Measurements from ENCODE around the gene RAB31.

Gene RAB31

GRCh38 chr18:9751371-9752031 lies 43.4 kb downstream of the RAB31 start:
- ATAC-seq: no peak
- Mint-ChIP-seq H3K4me3 (no peak overlapping the region), H3K9me3 (no peaks in the 10 kb centered on the region), H3K27me3 (peaks cover 25% of the 10 kb centered on the region), H3K27ac (no peak overlapping the region), H3K4me1 (no peaks in the 10 kb centered on the region)
- DNase-seq: no peak

- ATAC-seq (no peak), DNase-seq (no peak)
- Mint-ChIP-seq H3K4me3 (no peak overlapping the region), H3K9me3 (no peaks in the 10 kb centered on the region), H3K27ac (no peak overlapping the region), H3K27me3 (peaks cover 20% of the 10 kb centered on the region), H3K4me1 (peaks cover 6% of the 10 kb centered on the region)
These were observed 45.7 kb downstream of the RAB31 start for GRCh38 chr18:9753846-9754245.

GRCh38 chr18:9755110-9755509 lies 47.0 kb downstream of the RAB31 start:
- DNase-seq (no peak), ATAC-seq (no peak)
- no peak overlapping the region for H3K27ac Mint-ChIP-seq
- peaks cover 25% of the 10 kb centered on the region for H3K27me3 Mint-ChIP-seq
- H3K4me1 Mint-ChIP-seq: peaks cover 9% of the 10 kb centered on the region
- no peaks in the 10 kb centered on the region for H3K9me3 Mint-ChIP-seq
- no peak overlapping the region for H3K4me3 Mint-ChIP-seq

GRCh38 chr18:9755615-9756014 lies 47.5 kb downstream of the RAB31 start:
- Mint-ChIP-seq H3K9me3 (no peaks in the 10 kb centered on the region), H3K4me1 (peaks cover 9% of the 10 kb centered on the region), H3K27me3 (peaks cover 20% of the 10 kb centered on the region), H3K27ac (no peak overlapping the region), H3K4me3 (no peak overlapping the region)
- no peak for ATAC-seq
- no peak for DNase-seq

DNA sequence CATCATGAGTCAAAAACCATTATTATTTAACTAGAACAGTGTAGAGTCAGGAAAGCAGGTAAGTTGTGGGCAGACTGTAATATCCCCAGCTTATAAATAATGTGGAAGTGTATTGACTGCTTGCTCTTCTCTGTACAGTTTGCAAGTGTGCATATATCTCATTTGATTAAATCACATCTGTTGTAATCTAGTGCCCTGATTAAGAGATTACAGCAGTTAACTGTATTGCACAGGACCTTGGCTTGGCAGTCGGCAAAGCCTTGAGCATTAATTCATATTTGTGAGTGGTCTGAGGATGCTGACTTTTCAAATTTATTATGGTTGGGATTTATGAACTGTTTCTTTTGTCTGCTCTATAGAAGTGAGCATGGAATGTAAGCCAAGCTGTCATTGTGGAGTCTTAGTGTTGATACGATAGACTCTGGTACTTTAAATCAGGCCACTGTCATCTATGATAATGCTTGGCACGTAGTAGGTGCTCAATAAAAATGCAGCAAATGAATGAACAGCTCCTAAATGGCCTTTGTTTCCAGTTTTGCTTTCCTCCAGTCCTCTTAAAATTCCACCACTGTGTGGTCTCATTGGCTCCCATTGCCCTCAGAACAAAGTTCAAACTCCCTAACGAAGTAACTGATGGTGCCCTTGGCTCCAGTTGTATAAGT lies 48.3 kb downstream of the RAB31 start:
- no peak for ATAC-seq

GRCh38 chr18:9756933-9757470 lies 48.9 kb downstream of the RAB31 start:
- Mint-ChIP-seq H3K9me3 (no peaks in the 10 kb centered on the region), H3K4me3 (no peak overlapping the region), H3K27ac (no peak overlapping the region), H3K27me3 (peaks cover 18% of the 10 kb centered on the region), H3K4me1 (peaks cover 9% of the 10 kb centered on the region)
- DNase-seq (no peak), ATAC-seq (no peak)

More for the DNA sequence above, 48.3 kb downstream of the RAB31 start:
- peaks cover 18% of the 10 kb centered on the region for H3K27me3 Mint-ChIP-seq
- H3K4me1 Mint-ChIP-seq: peaks cover 9% of the 10 kb centered on the region
- DNase-seq: no peak
- no peak overlapping the region for H3K4me3 Mint-ChIP-seq
- no peaks in the 10 kb centered on the region for H3K9me3 Mint-ChIP-seq
- no peak overlapping the region for H3K27ac Mint-ChIP-seq

GRCh38 chr18:9757827-9758621 lies 49.9 kb downstream of the RAB31 start:
- H3K9me3 Mint-ChIP-seq: no peaks in the 10 kb centered on the region
- ATAC-seq (no peak), DNase-seq (no peak)
- no peak overlapping the region for H3K4me3 Mint-ChIP-seq
- H3K27ac Mint-ChIP-seq: peak overlapping the region in 1 of 2 donors; percentile 57
- H3K27me3 Mint-ChIP-seq: peaks cover 25% of the 10 kb centered on the region
- H3K4me1 Mint-ChIP-seq: peaks cover 9% of the 10 kb centered on the region

DNA sequence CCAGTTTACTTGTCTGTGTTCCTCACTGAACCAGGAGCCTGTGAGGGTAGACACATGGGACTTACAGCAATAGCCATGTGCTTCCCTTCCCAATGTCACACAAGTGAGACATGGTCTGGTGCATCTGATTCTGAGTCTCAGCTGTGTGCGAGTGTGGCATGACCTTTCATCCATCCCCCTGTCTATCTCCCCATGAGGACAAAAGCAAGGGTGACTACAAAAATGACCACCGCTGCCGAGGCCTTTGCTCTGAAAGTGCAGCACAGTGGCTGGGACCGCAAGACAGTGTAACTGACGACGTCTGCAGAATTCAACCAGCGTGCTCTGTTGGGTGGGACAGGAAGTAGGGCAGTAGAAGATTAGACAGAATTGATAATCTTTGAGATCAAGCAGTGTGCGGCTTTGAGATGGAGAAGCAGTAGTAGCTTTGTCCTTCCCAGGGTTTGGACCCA lies 50.5 kb downstream of the RAB31 start:
- no peak for DNase-seq
- H3K27me3 Mint-ChIP-seq: peaks cover 25% of the 10 kb centered on the region
- no peak for ATAC-seq
- H3K9me3 Mint-ChIP-seq: no peaks in the 10 kb centered on the region
- no peak overlapping the region for H3K27ac Mint-ChIP-seq
- H3K4me1 Mint-ChIP-seq: peaks cover 9% of the 10 kb centered on the region
- H3K4me3 Mint-ChIP-seq: no peak overlapping the region

DNA sequence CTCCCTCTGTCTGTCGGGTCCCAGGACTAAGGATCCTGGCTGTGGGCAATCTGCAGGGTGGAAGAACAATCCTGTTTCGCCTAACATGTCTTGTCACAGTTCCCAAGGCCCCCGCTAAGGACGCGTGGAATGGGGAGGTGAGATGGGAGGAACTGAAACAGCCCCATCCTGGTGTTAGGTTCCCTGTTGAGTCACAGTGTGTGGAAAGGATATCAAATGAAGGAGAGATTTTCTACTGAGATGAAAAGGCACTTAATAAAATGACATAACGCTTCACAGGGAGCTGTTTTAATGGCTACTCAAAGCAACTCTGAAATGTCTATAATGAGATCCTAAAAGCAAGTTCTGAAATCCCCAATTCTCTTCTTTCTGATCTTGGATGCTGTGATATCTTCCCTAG lies 52.5 kb downstream of the RAB31 start:
- no peaks in the 10 kb centered on the region for H3K9me3 Mint-ChIP-seq
- H3K27me3 Mint-ChIP-seq: peaks cover 25% of the 10 kb centered on the region
- ATAC-seq: no peak
- no peak for DNase-seq
- no peak overlapping the region for H3K4me3 Mint-ChIP-seq
- H3K4me1 Mint-ChIP-seq: peaks cover 9% of the 10 kb centered on the region
- H3K27ac Mint-ChIP-seq: no peak overlapping the region

- Mint-ChIP-seq H3K9me3 (no peaks in the 10 kb centered on the region), H3K27me3 (peaks cover 25% of the 10 kb centered on the region), H3K4me3 (no peak overlapping the region), H3K4me1 (peaks cover 9% of the 10 kb centered on the region), H3K27ac (no peak overlapping the region)
- DNase-seq (no peak), ATAC-seq (no peak)
These were observed 54.4 kb downstream of the RAB31 start for GRCh38 chr18:9762526-9762925.

DNA sequence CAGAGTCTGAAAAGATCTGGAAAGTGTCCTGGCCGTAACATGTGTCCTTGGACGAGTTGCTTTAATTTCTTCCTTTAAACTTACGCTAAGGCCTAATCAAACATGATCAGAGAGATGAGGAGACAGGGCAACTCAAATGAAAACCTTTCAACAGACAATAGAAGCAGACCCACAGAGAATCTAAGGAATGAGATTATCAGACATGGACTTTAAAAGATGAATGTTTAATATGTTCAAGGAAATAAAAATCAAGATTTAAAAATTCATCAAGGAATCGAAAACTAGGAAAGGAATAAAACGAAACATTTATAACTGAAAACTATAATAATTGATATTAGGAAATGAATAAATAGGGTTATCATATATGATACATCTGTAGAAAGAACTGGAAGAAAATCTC lies 55.1 kb downstream of the RAB31 start:
- peaks cover 9% of the 10 kb centered on the region for H3K4me1 Mint-ChIP-seq
- DNase-seq (no peak), ATAC-seq (no peak)
- H3K9me3 Mint-ChIP-seq: no peaks in the 10 kb centered on the region
- no peak overlapping the region for H3K27ac Mint-ChIP-seq
- no peak overlapping the region for H3K4me3 Mint-ChIP-seq
- peaks cover 23% of the 10 kb centered on the region for H3K27me3 Mint-ChIP-seq

DNA sequence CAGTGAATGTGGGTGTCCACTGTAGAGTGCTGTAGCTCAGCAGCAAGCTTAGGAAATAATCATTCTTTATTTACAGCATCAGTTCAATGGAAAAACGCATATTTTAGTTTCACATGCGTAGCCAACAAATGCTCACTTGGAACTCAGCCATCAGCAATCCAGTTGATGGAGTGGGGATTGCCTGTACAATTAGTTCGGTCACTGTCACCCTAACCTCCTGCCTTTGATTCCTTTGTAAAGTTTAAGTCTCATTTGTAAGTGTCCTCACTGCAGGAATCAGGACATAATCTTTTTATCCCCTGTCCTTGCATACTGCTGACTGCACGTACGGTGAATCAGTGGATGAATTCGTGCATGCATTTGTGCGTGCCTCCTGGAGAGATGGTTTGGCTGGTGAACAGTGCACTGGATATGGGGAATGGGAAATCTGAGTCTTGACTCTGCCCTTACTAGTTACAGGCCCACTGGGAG lies 55.9 kb downstream of the RAB31 start:
- Mint-ChIP-seq H3K27me3 (peaks cover 14% of the 10 kb centered on the region), H3K4me3 (no peak overlapping the region), H3K27ac (no peak overlapping the region), H3K4me1 (peaks cover under 1% of the 10 kb centered on the region), H3K9me3 (no peaks in the 10 kb centered on the region)
- DNase-seq (no peak), ATAC-seq (no peak)

DNA sequence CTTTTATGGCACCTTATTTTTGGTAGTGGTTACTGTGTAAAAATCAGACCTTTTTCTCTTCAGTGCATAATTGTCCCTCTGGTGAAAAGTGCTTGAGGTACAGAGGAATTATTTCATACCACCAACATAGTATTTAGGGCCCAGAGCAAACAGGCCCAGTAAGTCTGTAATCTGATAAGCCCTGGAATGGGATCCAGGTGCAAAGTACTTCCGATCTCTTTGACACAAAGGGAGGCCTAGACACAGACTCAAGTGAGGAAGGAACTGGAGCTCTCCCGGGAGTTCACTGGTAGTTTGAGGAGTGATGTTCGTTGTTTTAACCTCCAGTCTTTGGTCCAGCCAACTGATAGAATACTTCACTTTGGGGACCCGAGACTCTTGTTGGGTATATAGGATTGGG lies 57.4 kb downstream of the RAB31 start:
- no peak for DNase-seq
- Mint-ChIP-seq H3K27me3 (peaks cover 18% of the 10 kb centered on the region), H3K9me3 (no peaks in the 10 kb centered on the region), H3K4me1 (no peaks in the 10 kb centered on the region), H3K4me3 (no peak overlapping the region), H3K27ac (no peak overlapping the region)
- ATAC-seq: no peak

DNA sequence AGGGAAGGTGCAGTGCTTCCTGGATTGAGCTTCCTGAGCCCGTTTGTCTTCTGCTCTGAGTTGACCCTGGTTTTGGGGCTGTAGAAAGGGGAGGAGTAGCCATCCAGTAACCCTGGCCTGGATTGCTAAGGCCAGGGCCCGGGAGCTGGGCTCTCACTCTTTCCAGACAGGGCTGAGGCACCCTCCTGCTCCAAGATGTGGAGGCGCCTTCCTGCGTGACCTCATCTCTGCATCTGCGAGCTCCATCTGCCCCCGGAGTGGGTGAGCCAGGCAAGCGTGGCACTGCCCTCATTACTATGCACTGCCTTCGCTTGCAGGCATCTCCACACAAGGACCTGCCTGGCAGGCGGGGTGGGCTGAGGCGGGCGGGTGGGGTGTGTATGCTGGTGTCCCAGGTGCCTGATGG lies 58.0 kb downstream of the RAB31 start:
- H3K27ac Mint-ChIP-seq: no peak overlapping the region
- H3K4me3 Mint-ChIP-seq: no peak overlapping the region
- ATAC-seq: no peak
- peaks cover 19% of the 10 kb centered on the region for H3K27me3 Mint-ChIP-seq
- DNase-seq: no peak
- no peaks in the 10 kb centered on the region for H3K9me3 Mint-ChIP-seq
- H3K4me1 Mint-ChIP-seq: no peaks in the 10 kb centered on the region

- DNase-seq: no peak
- H3K9me3 Mint-ChIP-seq: no peaks in the 10 kb centered on the region
- peaks cover 25% of the 10 kb centered on the region for H3K27me3 Mint-ChIP-seq
- H3K27ac Mint-ChIP-seq: no peak overlapping the region
- H3K4me3 Mint-ChIP-seq: no peak overlapping the region
- no peak for ATAC-seq
- peaks cover 6% of the 10 kb centered on the region for H3K4me1 Mint-ChIP-seq
These were observed 58.6 kb downstream of the RAB31 start for GRCh38 chr18:9766740-9767139.

Measured in stimulated activated naive CD8-positive, alpha-beta T cell treated with anti-CD3 and anti-CD28 coated beads, Interleukin-15, amount 100 ng/mL, for 72 hours (primary cell).